ENCODE data around the gene POLG.
"Not testable (repeated sequence)": the region's sequence is repeated elsewhere in the genome, so short reads cannot be mapped to it uniquely, and the experiment has no call there.

The POLG gene

GRCh38 chr15:89282631-89283030 lies 52.0 kb downstream of the POLG start:
- ATAC-seq (replicated peaks), result no peak
- Mint-ChIP-seq H3K27me3 (no peaks in the 10 kb centered on the region), H3K27ac (no peak overlapping the region), H3K36me3 (peaks cover 22 to 27% of the 10 kb centered on the region in 2 donors), H3K4me1 (no peaks in the 10 kb centered on the region), H3K9me3 (peaks cover 0 to 4% of the 10 kb centered on the region in 2 donors), H3K4me3 (no peak overlapping the region)
- no peak for DNase-seq

DNA sequence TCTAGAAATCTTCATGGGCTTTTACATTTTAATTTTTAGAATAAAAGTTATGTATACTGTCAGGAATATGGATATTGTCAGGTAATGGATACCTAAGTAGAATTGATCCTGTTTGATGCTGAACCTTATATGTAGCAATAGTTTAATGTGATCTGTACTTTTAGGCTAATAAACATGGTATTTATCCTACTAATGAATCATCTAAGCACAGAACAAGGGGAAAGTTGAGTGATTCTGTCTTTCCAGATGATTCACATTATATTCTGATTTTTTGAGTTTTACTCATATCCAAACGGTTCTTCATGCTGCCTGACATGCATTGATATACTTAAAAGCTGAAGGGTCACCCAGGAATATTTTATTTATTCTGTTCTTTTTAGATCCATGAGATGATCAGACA lies 56.3 kb downstream of the POLG start:
- H3K36me3 Mint-ChIP-seq, result peaks cover 5 to 9% of the 10 kb centered on the region in 2 donors
- H3K4me3 Mint-ChIP-seq, result no peak overlapping the region
- no peak for DNase-seq
- no peak for ATAC-seq (replicated peaks)
- no peaks in the 10 kb centered on the region for H3K27me3 Mint-ChIP-seq
- H3K27ac Mint-ChIP-seq, result no peak overlapping the region
- no peaks in the 10 kb centered on the region for H3K4me1 Mint-ChIP-seq
- no peaks in the 10 kb centered on the region for H3K9me3 Mint-ChIP-seq

DNA sequence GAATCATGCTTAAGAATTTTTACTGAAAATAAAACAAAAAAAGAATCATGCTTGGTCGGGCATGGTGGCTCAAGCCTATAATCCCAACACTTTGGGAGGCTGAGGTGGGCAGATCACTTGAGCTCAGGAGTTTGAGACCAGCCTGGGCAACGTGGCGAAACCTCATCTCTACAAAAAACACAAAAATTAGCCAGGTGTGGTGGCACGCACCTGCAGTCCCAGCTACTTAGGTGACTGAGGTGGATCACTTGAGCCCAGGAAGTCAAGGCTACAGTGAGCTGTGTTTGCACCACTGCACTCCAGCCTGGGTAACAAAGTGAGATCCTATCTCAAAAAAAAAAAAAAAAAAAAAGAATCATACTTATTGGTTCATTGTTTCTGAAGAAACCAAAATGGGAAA lies 57.3 kb downstream of the POLG start:
- H3K4me3 Mint-ChIP-seq; H3K27me3 Mint-ChIP-seq; DNase-seq; H3K27ac Mint-ChIP-seq; H3K36me3 Mint-ChIP-seq; ATAC-seq (replicated peaks); H3K9me3 Mint-ChIP-seq; H3K4me1 Mint-ChIP-seq: not testable (repeated sequence)

All from stimulated activated naive B cell treated with anti-CD40 and anti-IgM and Interleukin-4, amounts not matched to agents 10 μg/mL and 1 μg/mL and 100 μg/mL, for 72 hours (primary cell).